ENCODE data around the gene LHFPL3. TPM values are rescaled to one million over a fixed set of nuclear protein-coding genes. Genes with fewer than 3 reads are reported as not detected.

LHFPL3 gene
- total and polyA plus RNA-seq, 2 donors (not counting 3 experiments of a cell fraction or from before 2014, with no cell fraction given) = not detected

- intact Hi-C loops (cut with micrococcal nuclease) (no loop called here), dilution Hi-C loops (cut with MboI; ENCODE audit: extremely low pct_ligation_motif_present, low sequenced_read_pairs) (no loop called here)
- Histone ChIP-seq H3K27ac (ENCODE audit: insufficient read depth, low read depth, low read length) (no peak overlapping the region), H3K27me3 (ENCODE audit: control insufficient read depth in 2 of 2, insufficient read depth in 2 of 2, low read length in 2 of 2) (peaks cover 0 to under 1% of the 10 kb centered on the region in 2 experiments), H3K4me2 (ENCODE audit: insufficient read depth, low read length) (no peak overlapping the region), H3K36me3 (ENCODE audit: control insufficient read depth in 2 of 2, extremely low read depth in 1 of 2, insufficient read depth in 2 of 2, low read length in 2 of 2) (no peaks in the 10 kb centered on the region), H3K4me1 (ENCODE audit: control insufficient read depth, extremely low read depth, insufficient read depth, low read length) (peaks cover 29% of the 10 kb centered on the region), H3K9me1 (replicated peaks; ENCODE audit: control insufficient read depth, extremely low read depth, insufficient read depth, low read length) (no peaks in the 10 kb centered on the region), H2AFZ (ENCODE audit: low read depth, low read length) (no peak overlapping the region), H3K9me3 (replicated peaks; ENCODE audit: control insufficient read depth, insufficient read depth, low read length) (no peaks in the 10 kb centered on the region), H3K4me3 (replicated peaks in 1 of 3; ENCODE audit: insufficient read depth in 1 of 3, low read depth in 1 of 3, low read length in 3 of 3) (no peak overlapping the region), H4K20me1 (replicated peaks; ENCODE audit: control insufficient read depth, extremely low read depth, insufficient read depth, low read length) (no peaks in the 10 kb centered on the region), H3K9ac (replicated peaks; ENCODE audit: extremely low read depth, insufficient read depth, low read length) (no peak overlapping the region), H3K79me2 (ENCODE audit: control insufficient read depth, insufficient read depth, low read length) (no peaks in the 10 kb centered on the region)
- TF ChIP-seq POLR2A (IDR thresholded peaks at IDR 0.05; ENCODE audit: low read depth, low read length) (no peak), JUN (IDR thresholded peaks at IDR 0.05; ENCODE audit: borderline replicate concordance, insufficient read depth, insufficient read length, low read depth) (no peak), MAX (IDR thresholded peaks at IDR 0.05; ENCODE audit: insufficient read depth, insufficient read length) (no peak), CTCF (IDR thresholded peaks at IDR 0.05; ENCODE audit: extremely low read depth in 1 of 2, insufficient read depth in 1 of 2, low read depth in 1 of 2, low read length in 2 of 2) (no peak), POLR2AphosphoS5 (IDR thresholded peaks at IDR 0.05; ENCODE audit: insufficient read depth, low read depth, low read length) (no peak), MYC (IDR thresholded peaks at IDR 0.05; ENCODE audit: low read depth, low read length) (no peak), GATA2 (IDR thresholded peaks at IDR 0.05; ENCODE audit: insufficient read depth, insufficient read length, low read depth, low read length) (no peak), EZH2 (IDR thresholded peaks at IDR 0.05; ENCODE audit: borderline replicate concordance, low read depth, low read length, severe bottlenecking) (no peak)
- no TSS peak for BruUV-seq (replicated peaks)
- no peak for DNase-seq (ENCODE audit: low read depth, low spot score)
- ChIA-PET POLR2A (no interaction called here), CTCF (interaction anchor here (1.6 kb wide), 1 partner anchor 89 kb away, joined by 3 read pairs; no protein-coding TSS in a partner anchor)
- no peak for FAIRE-seq
These were observed 466.2 kb downstream of the LHFPL3 start for GRCh38 chr7:104794589-104794988.

Measured in endothelial cell of umbilical vein (primary cell).